IMR-90 (cell line): Measurements from ENCODE around the gene E2F8. TPM values are rescaled to one million over a fixed set of nuclear protein-coding genes. Genes with fewer than 3 reads are reported as not detected.

Source experiments
- ATAC-seq: fragments of 200-7000 bp; cut with Tn5 transposase; 2 replicates; pipeline ENCODE4 v1.9.1; 2020; ENCODE audit warnings: low read depth, mild to moderate bottlenecking, moderate library complexity
- BruUV-seq: library from RNA; stranded (reverse); fragments of 400-500 nt; replicated peaks from 2 replicates; lab custom pipeline; 2021; lab: Mats Ljungman, UMichigan
- CTCF ChIA-PET: fragments of 300-600 bp; formaldehyde crosslinking; extraction: SDS; loops from one replicate; lab custom pipeline; 2021; ENCODE audit warnings: antibody characterized with exemption; lab: Yijun Ruan, JAX
- POLR2A ChIA-PET: fragments of 300-600 bp; sonication (Branson Sonifier 250); formaldehyde crosslinking; loops from one replicate; lab custom pipeline; 2022; ENCODE audit warnings: antibody characterized with exemption; ENCODE audit not compliant: unreplicated experiment; lab: Charles Lee
- DNase-seq: peaks from one replicate; pipeline ENCODE4 v3.0.0; 2013
- H2AFZ ChIP-seq: replicated peaks from 2 replicates; pipeline ENCODE3; 2013; ENCODE audit warnings: low read length, mild to moderate bottlenecking; ENCODE audit not compliant: poor library complexity
- H2AK5ac ChIP-seq: 2 replicates; pipeline ENCODE4 v1.6.1; 2013; ENCODE audit warnings: low read depth, low read length, inconsistent platforms
- H2AK9ac ChIP-seq: replicated peaks from 2 replicates; pipeline ENCODE3; 2013; ENCODE audit warnings: mild to moderate bottlenecking, low read depth, low read length, moderate library complexity; ENCODE audit not compliant: poor library complexity
- H2BK120ac ChIP-seq: 2 replicates; pipeline ENCODE4 v1.6.1; 2013; ENCODE audit warnings: low read depth, low read length, inconsistent platforms
- H2BK15ac ChIP-seq: 3 replicates; pipeline ENCODE4 v1.6.1; 2013; ENCODE audit warnings: low read depth, low read length, inconsistent platforms
- H2BK20ac ChIP-seq: 2 replicates; pipeline ENCODE4 v1.6.1; 2013; ENCODE audit warnings: low read depth, mild to moderate bottlenecking, inconsistent platforms, low read length, moderate library complexity
- H2BK5ac ChIP-seq: 2 replicates; pipeline ENCODE4 v1.6.1; 2013; ENCODE audit warnings: mild to moderate bottlenecking, low read depth, low read length, inconsistent platforms; ENCODE audit not compliant: poor library complexity, severe bottlenecking
- H3K14ac ChIP-seq: replicated peaks from 2 replicates; pipeline ENCODE4 v1.6.1; 2013; ENCODE audit warnings: low read depth, low read length, inconsistent platforms
- H3K18ac ChIP-seq: 2 replicates; pipeline ENCODE4 v1.6.1; 2013; ENCODE audit warnings: low read depth, low read length, control low read depth
- H3K23ac ChIP-seq: 2 replicates; pipeline ENCODE4 v1.6.1; 2013; ENCODE audit warnings: low read depth, low read length, inconsistent platforms
- H3K27ac ChIP-seq: 2 replicates; pipeline ENCODE4 v1.5.1; 2013; ENCODE audit warnings: mild to moderate bottlenecking, control low read depth, low read length; ENCODE audit not compliant: insufficient read depth
- H3K27me3 ChIP-seq: 2 replicates; pipeline ENCODE4 v1.6.1; 2013; ENCODE audit warnings: low read length; ENCODE audit not compliant: control insufficient read depth, insufficient read depth
- H3K36me3 ChIP-seq: 2 replicates; pipeline ENCODE4 v1.6.1; 2013; ENCODE audit warnings: low read length, mixed read lengths; ENCODE audit not compliant: control insufficient read depth, insufficient read depth
- H3K4ac ChIP-seq: 2 replicates; pipeline ENCODE4 v1.6.1; 2013; ENCODE audit warnings: low read depth, low read length, inconsistent platforms
- H3K4me1 ChIP-seq: 2 replicates; pipeline ENCODE4 v1.6.1; 2013; ENCODE audit warnings: low read length, mixed read lengths; ENCODE audit not compliant: control insufficient read depth, insufficient read depth
- H3K4me2 ChIP-seq: 2 replicates; pipeline ENCODE4 v1.6.1; 2013; ENCODE audit warnings: low read depth, mild to moderate bottlenecking, control low read depth, low read length, moderate library complexity
- H3K4me3 ChIP-seq: 2 replicates; pipeline ENCODE4 v1.5.1; 2013; ENCODE audit warnings: low read depth, mild to moderate bottlenecking, control low read depth, low read length, moderate library complexity; ENCODE audit not compliant: insufficient read depth
- H3K56ac ChIP-seq: 2 replicates; pipeline ENCODE4 v1.6.1; 2013; ENCODE audit warnings: low read length, inconsistent platforms; ENCODE audit not compliant: insufficient read depth; ENCODE audit errors: extremely low read depth
- H3K79me1 ChIP-seq, 2 experiments: 2 replicates each; pipeline ENCODE4 v1.6.1; 2013; ENCODE audit warnings: low read length in 2 of 2, inconsistent platforms in 1 of 2, low read depth in 1 of 2
- H3K9ac ChIP-seq: 2 replicates; pipeline ENCODE4 v1.6.1; 2013; ENCODE audit warnings: low read depth, low read length, control low read depth
- H3K9me1 ChIP-seq: 2 replicates; pipeline ENCODE4 v1.6.1; 2013; ENCODE audit warnings: low read length, inconsistent platforms; ENCODE audit not compliant: insufficient read depth
- H3K9me3 ChIP-seq: 2 replicates; pipeline ENCODE4 v1.6.1; 2013; ENCODE audit warnings: low read length; ENCODE audit not compliant: control insufficient read depth, insufficient read depth
- H4K20me1 ChIP-seq: 2 replicates; pipeline ENCODE4 v1.6.1; 2013; ENCODE audit warnings: low read length, inconsistent platforms; ENCODE audit not compliant: insufficient read depth
- H4K5ac ChIP-seq: 2 replicates; pipeline ENCODE4 v1.6.1; 2013; ENCODE audit warnings: mild to moderate bottlenecking, low read depth, low read length, control low read depth
- H4K8ac ChIP-seq, 2 experiments: 2 replicates each; pipeline ENCODE4 v1.6.1; 2013; ENCODE audit warnings: low read depth in 2 of 2, low read length in 2 of 2, control low read depth in 1 of 2, inconsistent platforms in 1 of 2
- H4K91ac ChIP-seq: 2 replicates; pipeline ENCODE4 v1.6.1; 2013; ENCODE audit warnings: low read depth, low read length, inconsistent platforms; ENCODE audit not compliant: insufficient read depth
- MAFK ChIP-seq: IDR thresholded peaks from 2 replicates; pipeline ENCODE4 v1.6.1; 2012; ENCODE audit warnings: low read depth, low read length, improper control_type of control experiment
- RCOR1 ChIP-seq: IDR thresholded peaks from 2 replicates; pipeline ENCODE4 v1.6.1; 2012; ENCODE audit warnings: mild to moderate bottlenecking, low read length, improper control_type of control experiment; ENCODE audit not compliant: insufficient replicate concordance
- WGBS, 2 experiments: methylation state at CpG; one replicate each; pipeline versions ENCODE4 v1.1.5 to v1.1.7; 2013; ENCODE audit warnings: missing lambda C conversion rate in 2 of 2; ENCODE audit not compliant: insufficient read length in 1 of 2; ENCODE audit errors: extremely low coverage in 2 of 2; 5-methylcytosine and 5-hydroxymethylcytosine counted together
- dilution Hi-C: fragments of 300-500 bp; cut with HindIII; formaldehyde crosslinking; loops from one replicate; pipeline ENCODE4 v1.14.3; 2018; ENCODE audit warnings: low sequenced_read_pairs; ENCODE audit not compliant: unreplicated experiment
- in situ Hi-C: fragments of 300-500 bp; cut with MboI; formaldehyde crosslinking; loops from 3 replicates; pipeline ENCODE4 v1.14.3; 2019; ENCODE audit warnings: low sequenced_read_pairs, inconsistent platforms, mixed read lengths
- intact Hi-C: fragments of 100-400 bp; cut with micrococcal nuclease; formaldehyde crosslinking; loops from 2 replicates; pipeline ENCODE4 v1.10.0; 2022
- polyA plus RNA-seq, 3 experiments: library from polyadenylated mRNA; depleted of rRNA; stranded (reverse); fragments of >200 nt; gene quantifications; 2 replicates each; pipeline ENCODE4 v1.2.3, GENCODE V29; 2012; ENCODE audit warnings: low replicate concordance in 1 of 3
- total RNA-seq: library from RNA; depleted of rRNA; stranded (reverse); fragments of >200 nt; gene quantifications from 2 replicates; pipeline ENCODE4 v1.2.3, GENCODE V29; 2012

Gene E2F8
- total and polyA plus RNA-seq, 2 of the 4 experiments (the other 2 are of a cell fraction), result 1.1 to 2.3 TPM

DNA sequence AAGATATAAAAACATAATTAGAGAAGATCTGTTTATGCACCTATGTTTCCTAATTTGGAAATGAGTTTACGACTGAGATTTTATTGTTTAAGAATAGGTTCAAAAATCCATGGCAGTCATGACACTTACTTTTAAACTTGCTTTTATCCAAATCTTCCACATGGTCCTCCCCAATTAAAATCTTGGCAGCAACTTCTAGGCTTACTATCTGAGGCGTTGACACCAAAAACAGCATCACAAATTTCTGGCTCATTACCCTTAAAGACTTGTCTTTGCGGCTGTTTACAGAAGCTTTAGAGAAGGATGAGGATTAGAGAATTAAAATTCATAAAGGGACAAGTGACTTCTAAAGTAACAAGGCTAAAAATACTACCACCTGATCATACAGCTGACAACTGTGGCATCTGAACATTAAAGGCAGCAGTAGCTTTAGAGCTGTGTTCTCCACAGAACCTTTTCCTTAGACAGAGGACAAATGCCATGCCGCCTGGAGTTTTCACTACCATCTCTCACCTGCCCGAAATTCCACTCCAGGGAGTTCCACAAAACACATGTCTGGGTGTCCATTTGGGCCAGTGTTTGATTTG is 6.4 kb downstream of the E2F8 start:
- H3K23ac ChIP-seq, result no peak overlapping the region
- H2AK5ac ChIP-seq, result no peak overlapping the region
- TF ChIP-seq MAFK, result no peak
- TF ChIP-seq RCOR1, result no peak
- H3K27ac ChIP-seq, result no peak overlapping the region
- no peak for DNase-seq
- no CpG with 5 or more reads among the region's 5 CpGs for WGBS, 2 experiments
- ChIA-PET CTCF (interaction anchor here (0.7 kb wide), 1 partner anchor 43 kb away, joined by 3 read pairs; no protein-coding TSS in a partner anchor), POLR2A (no interaction called here)
- H2AFZ ChIP-seq, result no peak overlapping the region
- H3K4me3 ChIP-seq, result no peak overlapping the region
- intact Hi-C loops (no loop called here), dilution Hi-C loops (no loop called here), in situ Hi-C loops (no loop called here)
- no peak for ATAC-seq
- no peak overlapping the region for H3K56ac ChIP-seq
- peaks cover 3% of the 10 kb centered on the region; the same call in 1 of the 2 replicates for H3K9me1 ChIP-seq
- H3K9ac ChIP-seq, result no peak overlapping the region
- no peak overlapping the region for H2BK15ac ChIP-seq
- H3K4ac ChIP-seq, result no peak overlapping the region
- no peak overlapping the region for H4K8ac ChIP-seq
- H2AK9ac ChIP-seq, result no peak overlapping the region
- no peaks in the 10 kb centered on the region for H4K20me1 ChIP-seq
- H3K79me1 ChIP-seq, result no peaks in the 10 kb centered on the region
- H2BK20ac ChIP-seq, result no peak overlapping the region
- no peaks in the 10 kb centered on the region; the same call in 1 of the 2 replicates for H3K36me3 ChIP-seq
- no peaks in the 10 kb centered on the region for H3K27me3 ChIP-seq
- H2BK120ac ChIP-seq, result no peak overlapping the region
- no peak overlapping the region for H3K4me2 ChIP-seq
- peaks cover 2% of the 10 kb centered on the region; the same call in 1 of the 2 replicates for H3K4me1 ChIP-seq
- H3K18ac ChIP-seq, result no peak overlapping the region
- no peaks in the 10 kb centered on the region for H3K9me3 ChIP-seq
- H2BK5ac ChIP-seq, result no peak overlapping the region
- H4K91ac ChIP-seq, result no peak overlapping the region
- H3K14ac ChIP-seq, result no peak overlapping the region
- no peak overlapping the region for H4K5ac ChIP-seq
- no TSS peak for BruUV-seq
